Activated CD4-positive, alpha-beta memory T cell treated with anti-CD3 and anti-CD28 coated beads, Interleukin-2, amount 10 ng/mL, durations not matched to agents 7 days and 5 days (primary cell): ENCODE results near the gene LTBP1. TPM values are rescaled to one million over a fixed set of nuclear protein-coding genes. Genes with fewer than 3 reads are reported as not detected.
"Not testable (repeated sequence)": the region's sequence is repeated elsewhere in the genome, so short reads cannot be mapped to it uniquely, and the experiment has no call there.

Experiments
- CTCF ChIA-PET: fragments of 350-600 bp; sonication (Branson Sonifier 250); formaldehyde crosslinking; loops from one replicate; lab custom pipeline; 2021; ENCODE audit warnings: antibody characterized with exemption, inconsistent platforms; lab: Charles Lee
- POLR2A ChIA-PET: fragments of 350-600 bp; sonication (Branson Sonifier 250); formaldehyde crosslinking; loops from one replicate; lab custom pipeline; 2021; ENCODE audit warnings: antibody characterized with exemption; lab: Charles Lee
- DNase-seq: peaks from one replicate; pipeline ENCODE4 v3.0.0-alpha.2; 2020
- H3K27ac Mint-ChIP-seq: one replicate; pipeline ENCODE4 v1.8.0; 2021; ENCODE audit warnings: mild to moderate bottlenecking, mixed read lengths
- H3K27me3 Mint-ChIP-seq: one replicate; pipeline ENCODE4 v1.8.0; 2021; ENCODE audit warnings: mixed read lengths
- H3K36me3 Mint-ChIP-seq: one replicate; pipeline ENCODE4 v1.8.0; 2021; ENCODE audit warnings: low read depth, mixed read lengths
- H3K4me1 Mint-ChIP-seq: one replicate; pipeline ENCODE4 v1.8.0; 2021; ENCODE audit warnings: mixed read lengths
- H3K4me3 Mint-ChIP-seq: one replicate; pipeline ENCODE4 v1.8.0; 2021; ENCODE audit warnings: mild to moderate bottlenecking, mixed read lengths
- H3K9me3 Mint-ChIP-seq: one replicate; pipeline ENCODE4 v1.8.0; 2021; ENCODE audit warnings: mixed read lengths
- total RNA-seq, 2 experiments: library from RNA; stranded (reverse); gene quantifications; one replicate each; pipeline ENCODE4 v1.2.3, GENCODE V29; 2021

Gene LTBP1
- total RNA-seq, 2 experiments from 2014 or later = 0.33 to 0.35 TPM

DNA sequence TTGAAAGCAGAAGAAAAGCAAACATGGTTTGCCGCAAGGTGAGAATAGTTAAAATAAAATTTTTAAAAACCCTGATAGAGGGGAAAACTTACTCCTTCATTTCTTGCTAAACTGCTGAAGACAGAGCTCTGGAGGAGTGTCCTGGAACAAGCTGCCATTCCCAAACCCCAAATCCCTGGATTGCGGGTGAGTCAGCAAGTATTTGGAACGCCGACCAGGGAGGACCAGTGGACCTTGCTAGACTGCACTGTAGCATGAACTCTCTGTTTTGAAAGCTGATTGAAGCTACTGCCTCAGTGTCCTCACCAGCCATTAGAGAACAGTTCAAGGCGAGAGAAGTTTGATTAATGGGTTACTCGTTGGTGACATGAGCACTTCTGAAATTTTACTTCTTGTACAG is 430.3 kb downstream of the LTBP1 start:
- POLR2A ChIA-PET = no interaction called here
- no peaks in the 10 kb centered on the region for H3K36me3 Mint-ChIP-seq
- no peak overlapping the region for H3K27ac Mint-ChIP-seq
- no peaks in the 10 kb centered on the region for H3K4me1 Mint-ChIP-seq
- no peaks in the 10 kb centered on the region for H3K9me3 Mint-ChIP-seq
- no peaks in the 10 kb centered on the region for H3K27me3 Mint-ChIP-seq
- DNase-seq = no peak
- CTCF ChIA-PET = no interaction called here
- no peak overlapping the region for H3K4me3 Mint-ChIP-seq

DNA sequence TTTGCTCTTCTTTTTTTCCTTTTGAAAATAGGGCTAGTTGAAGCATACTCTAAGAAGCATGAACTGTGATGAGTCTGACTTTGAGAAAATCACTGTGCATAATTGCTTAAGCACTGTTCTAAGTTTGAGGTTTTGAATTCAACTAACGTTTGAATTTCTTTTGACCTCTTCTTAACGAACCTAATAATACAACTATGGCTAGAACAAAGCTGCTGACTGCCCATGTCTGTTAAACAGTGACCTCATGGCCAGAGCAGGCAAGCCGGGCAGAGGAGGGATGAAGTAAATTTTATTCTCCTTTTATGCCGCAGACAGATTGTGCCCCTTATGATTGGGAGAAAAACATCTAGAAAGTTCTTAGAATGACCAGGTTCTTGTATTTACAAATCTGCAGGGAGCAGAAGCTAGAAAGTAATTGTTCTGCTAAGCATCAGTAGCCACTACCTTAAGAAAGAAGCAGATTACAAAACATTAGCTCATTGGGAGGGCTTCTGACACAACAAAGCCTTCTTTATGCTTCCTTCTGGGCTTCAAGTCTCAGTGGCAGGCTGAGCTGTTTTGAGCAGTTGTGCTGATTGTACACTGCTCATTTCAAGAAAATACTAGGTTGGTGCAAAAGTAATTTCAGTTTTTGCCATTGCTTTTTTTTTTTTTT is 431.9 kb downstream of the LTBP1 start:
- CTCF ChIA-PET = interaction anchor here (0.7 to 3.9 kb wide), 7 partner anchors 97 to 947 kb away, joined by 3 to 17 read pairs (median 4); no protein-coding TSS in a partner anchor
- Mint-ChIP-seq H3K27ac (no peak overlapping the region), H3K4me1 (no peaks in the 10 kb centered on the region), H3K9me3 (no peaks in the 10 kb centered on the region), H3K4me3 (no peak overlapping the region), H3K36me3 (no peaks in the 10 kb centered on the region), H3K27me3 (peaks cover 3% of the 10 kb centered on the region)
- DNase-seq = no peak
- POLR2A ChIA-PET = interaction anchor here (0.7 kb wide), 1 partner anchor 97 kb away, joined by 4 read pairs; the partner anchor contains the start of gene RASGRP3

DNA sequence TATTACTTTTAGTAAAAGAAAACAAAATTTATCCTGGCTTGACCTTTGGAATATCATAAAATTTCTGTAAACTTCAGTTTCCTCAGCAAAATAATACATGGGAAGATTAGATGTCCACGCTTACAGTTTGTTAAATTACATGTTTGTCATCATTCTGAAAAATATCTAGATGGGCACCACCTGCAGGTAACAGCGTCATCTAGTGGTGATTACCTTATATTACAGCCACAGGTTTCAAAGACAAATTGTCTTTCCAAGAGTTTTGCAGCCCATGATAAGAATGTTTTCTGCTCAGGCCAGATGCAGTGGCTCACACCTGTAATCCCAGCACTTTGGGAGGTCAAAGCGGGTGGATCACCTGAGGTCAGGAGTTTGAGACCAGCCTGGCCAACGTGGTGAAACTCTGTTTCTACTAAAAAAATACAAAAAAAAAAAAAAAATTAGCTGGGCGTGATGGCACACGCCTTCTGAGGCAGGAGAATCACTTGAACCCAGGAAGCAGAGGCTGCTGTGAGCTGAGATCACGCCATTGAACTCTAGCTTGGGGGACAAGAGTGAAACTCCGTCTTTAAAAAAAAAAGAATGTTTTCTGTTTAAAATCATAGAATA is 433.4 kb downstream of the LTBP1 start:
- Mint-ChIP-seq H3K27ac (no peak overlapping the region), H3K27me3 (peaks cover 7% of the 10 kb centered on the region), H3K4me1 (no peaks in the 10 kb centered on the region), H3K9me3 (no peaks in the 10 kb centered on the region), H3K36me3 (no peaks in the 10 kb centered on the region), H3K4me3 (no peak overlapping the region)
- POLR2A ChIA-PET = interaction anchor here (0.6 kb wide), 1 partner anchor 112 kb away, joined by 3 read pairs; no protein-coding TSS in a partner anchor
- CTCF ChIA-PET = interaction anchor here (0.6 to 3.9 kb wide), 16 partner anchors 10 to 948 kb away, joined by 3 to 17 read pairs (median 3); no protein-coding TSS in a partner anchor
- DNase-seq = no peak

DNA sequence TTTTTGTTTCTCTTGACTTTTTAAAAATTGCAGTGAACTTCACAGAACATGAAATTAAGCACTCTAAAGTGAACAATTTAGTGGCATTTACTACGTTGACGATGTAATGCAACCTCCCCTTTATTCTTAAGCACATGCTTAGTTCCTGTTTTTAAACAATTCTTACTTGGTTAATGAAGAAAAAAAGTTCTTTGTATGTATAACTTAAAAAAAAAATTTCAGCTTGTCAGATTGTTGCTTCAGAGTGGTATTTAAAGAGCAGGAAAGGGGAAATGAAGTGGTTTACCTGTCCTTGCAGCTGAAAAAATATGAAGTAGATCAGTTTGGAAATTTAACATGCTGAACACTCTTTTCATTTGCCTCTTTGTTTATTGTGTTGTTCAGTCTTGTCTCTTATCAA is 434.0 kb downstream of the LTBP1 start:
- H3K4me1 Mint-ChIP-seq = no peaks in the 10 kb centered on the region
- no peaks in the 10 kb centered on the region for H3K9me3 Mint-ChIP-seq
- POLR2A ChIA-PET = interaction anchor here (0.6 kb wide), 1 partner anchor 113 kb away, joined by 3 read pairs; no protein-coding TSS in a partner anchor
- no peak overlapping the region for H3K27ac Mint-ChIP-seq
- no peaks in the 10 kb centered on the region for H3K36me3 Mint-ChIP-seq
- peaks cover 7% of the 10 kb centered on the region for H3K27me3 Mint-ChIP-seq
- H3K4me3 Mint-ChIP-seq = no peak overlapping the region
- CTCF ChIA-PET = interaction anchor here (0.6 to 3.9 kb wide), 10 partner anchors 10 to 746 kb away, joined by 3 to 17 read pairs (median 3); no protein-coding TSS in a partner anchor
- no peak for DNase-seq

DNA sequence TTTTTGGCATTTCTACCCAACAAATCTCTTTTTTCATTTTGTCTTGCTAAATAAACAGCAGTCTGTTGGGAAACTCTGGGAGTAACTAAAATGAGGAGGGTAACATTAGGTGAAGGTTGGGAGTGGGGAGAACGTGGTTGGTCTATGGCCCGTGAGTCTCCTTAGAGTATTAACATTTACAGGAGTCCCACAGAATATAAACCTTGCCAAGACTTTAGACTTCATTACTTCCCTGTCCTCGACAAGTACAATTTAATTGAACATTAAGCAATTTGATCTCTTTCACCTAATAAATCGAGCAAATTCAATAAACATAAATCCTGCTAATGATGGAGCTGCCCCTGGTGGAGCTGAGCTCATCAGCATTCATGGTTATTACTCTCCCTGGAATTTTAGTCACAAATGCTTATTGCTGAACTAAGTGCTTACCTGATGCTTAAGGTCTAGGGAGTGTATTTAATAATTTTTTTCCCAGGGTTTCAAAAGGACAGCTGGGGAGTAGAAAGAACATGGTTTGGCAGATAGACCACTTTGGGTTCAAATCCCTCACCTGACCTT is 434.6 kb downstream of the LTBP1 start:
- peaks cover 7% of the 10 kb centered on the region for H3K27me3 Mint-ChIP-seq
- H3K9me3 Mint-ChIP-seq = no peaks in the 10 kb centered on the region
- no peaks in the 10 kb centered on the region for H3K36me3 Mint-ChIP-seq
- no peaks in the 10 kb centered on the region for H3K4me1 Mint-ChIP-seq
- no peak overlapping the region for H3K27ac Mint-ChIP-seq
- POLR2A ChIA-PET = no interaction called here
- no peak for DNase-seq
- H3K4me3 Mint-ChIP-seq = no peak overlapping the region
- CTCF ChIA-PET = interaction anchor here (0.9 to 3.9 kb wide), 6 partner anchors 10 to 450 kb away, joined by 3 to 17 read pairs (median 4); partner anchors contain the start of gene RASGRP3

DNA sequence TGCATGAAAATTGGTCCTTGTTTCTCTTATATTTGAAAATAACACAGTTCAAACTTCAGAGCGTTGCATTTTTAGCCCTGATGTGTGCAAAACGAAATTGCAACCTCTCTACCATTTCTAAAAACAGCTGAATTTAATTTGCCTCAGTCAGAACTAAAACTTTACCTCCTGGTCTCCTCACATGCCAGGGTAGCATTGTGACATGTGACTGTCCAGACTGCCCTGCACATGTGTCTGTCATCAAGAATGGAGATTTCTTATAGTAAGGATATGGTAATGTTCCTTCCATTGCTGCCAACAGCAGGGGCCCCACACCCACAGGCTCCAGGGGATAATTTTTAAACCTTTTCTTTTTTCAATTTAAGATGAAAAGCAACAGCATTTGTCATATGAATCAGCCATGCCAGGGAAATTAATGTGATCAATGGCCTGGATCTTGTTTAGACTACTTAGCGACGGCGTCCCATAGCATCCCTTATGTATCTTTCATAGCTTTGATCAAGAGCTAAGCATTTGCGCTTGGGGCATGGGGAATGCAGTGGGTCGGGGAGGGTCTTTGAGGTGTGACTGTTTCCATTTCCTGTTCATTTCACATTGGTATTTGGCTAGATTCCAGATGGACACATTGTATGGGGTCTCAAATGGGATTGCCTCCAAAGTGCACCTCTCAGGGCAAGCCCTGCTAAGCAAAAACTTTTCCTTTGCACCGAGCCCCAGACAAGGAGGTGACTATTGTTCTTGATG is 437.3 kb downstream of the LTBP1 start:
- H3K27ac Mint-ChIP-seq = no peak overlapping the region
- H3K4me3 Mint-ChIP-seq = no peak overlapping the region
- ChIA-PET POLR2A (no interaction called here), CTCF (no interaction called here)
- H3K36me3 Mint-ChIP-seq = no peaks in the 10 kb centered on the region
- no peak for DNase-seq
- H3K27me3 Mint-ChIP-seq = peaks cover 7% of the 10 kb centered on the region
- H3K9me3 Mint-ChIP-seq = no peaks in the 10 kb centered on the region
- H3K4me1 Mint-ChIP-seq = no peaks in the 10 kb centered on the region

DNA sequence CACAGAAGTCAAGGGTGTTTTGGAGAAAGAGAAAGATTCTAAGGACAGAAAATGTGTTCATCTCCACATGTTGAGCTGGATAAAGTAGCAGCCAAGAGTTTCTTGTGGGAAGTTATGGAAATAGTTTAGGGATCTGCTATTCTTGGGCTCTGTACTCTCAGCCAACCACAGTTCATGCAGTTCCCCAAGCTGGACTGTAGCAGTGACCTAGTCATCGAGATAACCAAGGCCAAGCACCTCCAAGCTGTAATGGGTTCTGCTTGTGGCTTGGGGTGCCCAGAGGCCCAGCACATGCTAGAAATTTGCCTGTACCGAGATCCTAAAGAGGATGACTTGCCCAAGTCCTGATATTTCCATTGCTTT is 437.8 kb downstream of the LTBP1 start:
- Mint-ChIP-seq H3K36me3 (no peaks in the 10 kb centered on the region), H3K4me1 (no peaks in the 10 kb centered on the region), H3K27ac (no peak overlapping the region), H3K9me3 (no peaks in the 10 kb centered on the region), H3K4me3 (no peak overlapping the region), H3K27me3 (peaks cover 7% of the 10 kb centered on the region)
- POLR2A ChIA-PET = no interaction called here
- DNase-seq = no peak
- CTCF ChIA-PET = no interaction called here

DNA sequence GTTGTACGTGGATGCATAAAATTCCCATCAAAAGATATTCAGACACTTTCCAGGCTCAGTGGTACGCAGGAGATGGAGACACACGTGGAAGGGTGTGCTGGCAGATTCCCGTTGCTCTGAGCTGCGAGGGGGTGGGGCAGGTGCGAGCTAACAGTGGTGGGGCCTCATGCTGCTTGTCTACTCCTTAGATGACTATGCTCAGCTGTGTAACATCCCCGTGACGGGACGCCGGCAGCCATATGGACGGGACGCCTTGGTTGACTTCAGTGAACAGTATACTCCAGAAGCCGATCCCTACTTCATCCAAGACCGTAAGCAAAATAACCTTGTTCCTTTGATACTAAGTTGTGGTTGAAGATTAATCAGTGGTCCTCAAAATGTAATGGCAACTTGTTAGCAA is 442.2 kb downstream of the LTBP1 start:
- ChIA-PET CTCF (no interaction called here), POLR2A (no interaction called here)
- no peak overlapping the region for H3K4me3 Mint-ChIP-seq
- H3K4me1 Mint-ChIP-seq = no peaks in the 10 kb centered on the region
- H3K27me3 Mint-ChIP-seq = peaks cover 3% of the 10 kb centered on the region
- no peak overlapping the region for H3K27ac Mint-ChIP-seq
- DNase-seq = no peak
- H3K9me3 Mint-ChIP-seq = no peaks in the 10 kb centered on the region
- H3K36me3 Mint-ChIP-seq = no peaks in the 10 kb centered on the region

DNA sequence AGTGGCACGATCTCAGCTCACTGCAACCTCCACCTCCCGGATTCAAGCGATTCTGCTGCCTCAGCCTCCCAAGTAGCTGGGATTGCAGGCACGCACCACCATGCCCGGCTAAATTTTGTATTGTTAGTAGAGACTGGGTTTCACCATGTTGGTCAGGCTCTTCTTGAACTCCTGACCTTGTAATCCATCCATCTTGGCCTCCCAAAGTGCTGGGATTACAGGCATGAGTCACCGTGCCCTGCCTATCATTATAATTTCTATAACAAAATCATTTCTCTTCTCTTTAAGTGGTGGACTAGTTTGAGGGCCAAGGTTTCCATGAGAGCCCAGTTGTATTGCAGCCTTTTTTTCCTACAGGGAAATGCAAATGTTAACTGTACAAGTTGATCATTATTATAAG is 442.9 kb downstream of the LTBP1 start:
- DNase-seq, H3K4me3 Mint-ChIP-seq, POLR2A ChIA-PET, H3K36me3 Mint-ChIP-seq, H3K27ac Mint-ChIP-seq, H3K27me3 Mint-ChIP-seq, H3K9me3 Mint-ChIP-seq, H3K4me1 Mint-ChIP-seq: not testable (repeated sequence)
- CTCF ChIA-PET = interaction anchor here (2.1 kb wide), 1 partner anchor 10 kb away, joined by 6 read pairs; no protein-coding TSS in a partner anchor

DNA sequence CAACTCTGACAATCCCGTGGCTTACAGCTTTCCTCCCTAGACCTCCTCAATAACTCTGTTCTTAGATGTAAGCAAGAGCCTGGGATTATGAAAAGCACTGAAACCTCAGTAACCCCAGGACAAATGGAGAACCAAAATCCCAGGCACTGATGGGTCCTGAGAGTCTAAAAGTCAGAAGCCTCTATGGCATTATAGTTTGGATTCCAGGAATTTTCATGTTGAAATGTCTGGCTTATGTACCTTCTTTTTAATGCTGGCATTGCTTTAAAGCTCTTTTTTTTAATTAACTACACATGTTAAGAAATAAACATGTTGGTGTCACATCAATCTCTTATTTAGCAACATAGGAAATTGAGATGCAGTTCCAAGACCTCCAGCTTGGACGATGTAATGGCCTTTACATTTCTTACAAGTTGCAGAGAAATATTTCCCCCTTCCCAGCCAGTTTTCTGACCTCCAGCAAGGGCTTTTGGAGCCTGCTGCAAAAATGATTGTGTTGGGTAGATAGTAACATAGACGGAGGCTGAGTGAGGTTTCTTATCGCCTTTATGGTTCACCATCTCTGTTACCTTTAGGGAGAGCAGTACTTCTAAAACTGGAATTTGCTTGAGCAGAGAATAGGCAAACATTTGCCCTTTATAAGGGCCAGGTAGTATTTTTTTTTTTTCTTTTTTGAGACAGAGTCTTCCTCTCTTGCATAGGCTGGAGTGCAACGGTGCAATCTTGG is 444.9 kb downstream of the LTBP1 start:
- CTCF ChIA-PET = interaction anchor here (2.1 kb wide), 1 partner anchor 12 kb away, joined by 6 read pairs; no protein-coding TSS in a partner anchor
- no peak overlapping the region for H3K4me3 Mint-ChIP-seq

DNA sequence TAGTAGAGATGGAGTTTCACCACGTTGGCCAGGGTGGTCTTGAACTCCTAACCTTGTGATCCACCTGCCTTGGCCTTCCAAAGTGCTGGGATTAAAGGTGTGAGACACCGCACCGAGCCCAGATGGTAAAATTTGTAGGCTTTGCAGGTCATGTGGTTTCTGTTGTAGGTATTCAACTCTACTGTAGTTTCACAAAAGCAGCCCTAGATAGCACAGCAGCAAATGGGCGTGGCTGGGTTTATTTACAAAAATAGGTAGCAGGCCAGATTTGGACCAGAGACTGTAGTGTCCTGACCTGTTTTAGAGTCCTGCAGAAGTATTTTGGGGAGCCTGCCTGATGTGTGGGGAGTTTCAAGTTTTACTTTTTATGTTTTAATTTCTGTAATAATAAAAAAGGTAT is 445.6 kb downstream of the LTBP1 start:
- Mint-ChIP-seq H3K4me1 (no peaks in the 10 kb centered on the region), H3K36me3 (no peaks in the 10 kb centered on the region), H3K27me3 (no peaks in the 10 kb centered on the region), H3K4me3 (no peak overlapping the region), H3K9me3 (no peaks in the 10 kb centered on the region), H3K27ac (no peak overlapping the region)
- DNase-seq = no peak
- ChIA-PET POLR2A (no interaction called here), CTCF (no interaction called here)

More for the DNA sequence above, 444.9 kb downstream of the LTBP1 start:
- Mint-ChIP-seq H3K27ac (no peak overlapping the region), H3K9me3 (no peaks in the 10 kb centered on the region), H3K36me3 (no peaks in the 10 kb centered on the region), H3K4me1 (no peaks in the 10 kb centered on the region), H3K27me3 (no peaks in the 10 kb centered on the region)
- POLR2A ChIA-PET = no interaction called here
- DNase-seq = no peak

DNA sequence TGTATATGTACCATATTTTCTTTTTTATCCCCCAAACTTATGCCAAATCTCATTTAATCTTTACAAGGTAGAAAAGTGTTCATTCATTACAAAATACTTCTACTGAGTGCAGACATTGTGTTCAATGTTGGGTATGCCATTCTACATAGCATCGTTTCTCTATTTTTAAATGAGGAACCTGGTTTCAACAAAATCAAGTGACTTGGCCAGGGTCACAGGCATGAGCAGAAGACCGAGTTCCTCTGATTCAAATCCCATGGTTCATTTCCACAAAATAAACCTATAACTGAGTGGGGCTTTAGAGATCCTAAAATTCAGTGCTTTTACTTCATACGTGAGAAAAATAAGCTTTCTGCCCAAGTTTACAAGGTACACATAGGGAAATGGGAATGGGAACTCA is 448.3 kb downstream of the LTBP1 start:
- Mint-ChIP-seq H3K36me3 (no peaks in the 10 kb centered on the region), H3K9me3 (no peaks in the 10 kb centered on the region), H3K27me3 (no peaks in the 10 kb centered on the region), H3K4me1 (no peaks in the 10 kb centered on the region), H3K27ac (no peak overlapping the region), H3K4me3 (no peak overlapping the region)
- DNase-seq = no peak
- ChIA-PET CTCF (interaction anchor here (0.6 to 1.7 kb wide), 8 partner anchors 15 to 225 kb away, joined by 3 to 5 read pairs (median 4); no protein-coding TSS in a partner anchor), POLR2A (no interaction called here)
